ENCODE data around the gene ACSM6. TPM values are rescaled to one million over a fixed set of nuclear protein-coding genes. Genes with fewer than 3 reads are reported as not detected.

The ACSM6 gene
- total RNA-seq, 1 experiment from 2014 or later, result not detected

GRCh38 chr10:95245425-95246055 lies 51.5 kb downstream of the ACSM6 start:
- H4K20me1 ChIP-seq (ENCODE audit: control insufficient read depth, insufficient read depth, insufficient read length), result no peaks in the 10 kb centered on the region
- no peak overlapping the region for H3K9ac ChIP-seq (ENCODE audit: extremely low read depth, insufficient read length, low read length)
- H2BK20ac ChIP-seq (ENCODE audit: low read depth, low read length, poor library complexity, severe bottlenecking), result no peak overlapping the region
- Mint-ChIP-seq H3K4me3 (no peak overlapping the region), H3K27me3 (ENCODE audit: low read depth) (no peaks in the 10 kb centered on the region), H3K4me1 (peaks cover 32 to 37% of the 10 kb centered on the region in 2 experiments), H3K27ac (no peak overlapping the region; a peak in 1 of 7 replicates), H3K36me3 (ENCODE audit: insufficient read depth in 1 of 3, low read depth in 3 of 3) (peaks cover 3 to 36% (median 33%) of the 10 kb centered on the region in 3 experiments; a peak in 6 of 7 replicates), H3K9me3 (no peaks in the 10 kb centered on the region; a peak in 1 of 5 replicates)
- H3K27me3 ChIP-seq (ENCODE audit: insufficient read depth, low read length), result no peaks in the 10 kb centered on the region
- no peak overlapping the region for H2BK120ac ChIP-seq (ENCODE audit: low read depth, low read length, poor library complexity, severe bottlenecking)
- H3K14ac ChIP-seq (ENCODE audit: insufficient read depth, low read length), result no peak overlapping the region
- no peak overlapping the region for H3K4me2 ChIP-seq (ENCODE audit: insufficient read depth, insufficient read length, low read length)
- H3K79me1 ChIP-seq (ENCODE audit: insufficient read depth, low read depth, low read length, poor library complexity, severe bottlenecking), result no peaks in the 10 kb centered on the region
- H3K79me2 ChIP-seq (ENCODE audit: insufficient read depth, low read length), result no peaks in the 10 kb centered on the region
- H3K56ac ChIP-seq (ENCODE audit: insufficient read length, low read depth, low read length), result no peak overlapping the region
- H3K4ac ChIP-seq (ENCODE audit: low read depth, low read length), result no peak overlapping the region
- H4K5ac ChIP-seq (ENCODE audit: insufficient read length, low read depth, low read length), result no peak overlapping the region
- no peak overlapping the region for H2AK5ac ChIP-seq (ENCODE audit: insufficient read length, low read length)
- no peak overlapping the region for H3T11ph ChIP-seq (ENCODE audit: low read length)
- H3K18ac ChIP-seq (ENCODE audit: insufficient read length, low read depth, low read length), result no peak overlapping the region
- no peak overlapping the region for H2BK15ac ChIP-seq (ENCODE audit: low read depth, low read length)
- no peaks in the 10 kb centered on the region for H3K23me2 ChIP-seq (ENCODE audit: insufficient read length, low read depth, low read length, poor library complexity, severe bottlenecking)
- no peak overlapping the region for H2AFZ ChIP-seq (ENCODE audit: low read length)
- no peak overlapping the region for H3K27ac ChIP-seq (ENCODE audit: insufficient read length, low read depth, low read length)
- no peak for DNase-seq
- H4K8ac ChIP-seq (replicated peaks; ENCODE audit: insufficient read length, low read depth, low read length), result no peak overlapping the region
- no peak overlapping the region for H2BK12ac ChIP-seq (ENCODE audit: insufficient read length, low read depth, low read length)
- no peaks in the 10 kb centered on the region for H3K9me3 ChIP-seq (ENCODE audit: control insufficient read depth, low read depth, low read length)
- H2BK5ac ChIP-seq (ENCODE audit: insufficient read length, low read length), result no peak overlapping the region
- H4K91ac ChIP-seq (ENCODE audit: insufficient read length, low read depth, low read length), result no peak overlapping the region
- H3K23ac ChIP-seq (ENCODE audit: insufficient read length, low read depth, low read length), result no peak overlapping the region
- H3K4me1 ChIP-seq (ENCODE audit: insufficient read depth, low read length), result peaks cover 2% of the 10 kb centered on the region; the same call in 1 of the 2 replicates
- TF ChIP-seq, protein P1, sequence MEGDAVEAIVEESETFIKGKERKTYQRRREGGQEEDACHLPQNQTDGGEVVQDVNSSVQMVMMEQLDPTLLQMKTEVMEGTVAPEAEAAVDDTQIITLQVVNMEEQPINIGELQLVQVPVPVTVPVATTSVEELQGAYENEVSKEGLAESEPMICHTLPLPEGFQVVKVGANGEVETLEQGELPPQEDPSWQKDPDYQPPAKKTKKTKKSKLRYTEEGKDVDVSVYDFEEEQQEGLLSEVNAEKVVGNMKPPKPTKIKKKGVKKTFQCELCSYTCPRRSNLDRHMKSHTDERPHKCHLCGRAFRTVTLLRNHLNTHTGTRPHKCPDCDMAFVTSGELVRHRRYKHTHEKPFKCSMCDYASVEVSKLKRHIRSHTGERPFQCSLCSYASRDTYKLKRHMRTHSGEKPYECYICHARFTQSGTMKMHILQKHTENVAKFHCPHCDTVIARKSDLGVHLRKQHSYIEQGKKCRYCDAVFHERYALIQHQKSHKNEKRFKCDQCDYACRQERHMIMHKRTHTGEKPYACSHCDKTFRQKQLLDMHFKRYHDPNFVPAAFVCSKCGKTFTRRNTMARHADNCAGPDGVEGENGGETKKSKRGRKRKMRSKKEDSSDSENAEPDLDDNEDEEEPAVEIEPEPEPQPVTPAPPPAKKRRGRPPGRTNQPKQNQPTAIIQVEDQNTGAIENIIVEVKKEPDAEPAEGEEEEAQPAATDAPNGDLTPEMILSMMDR (conservative IDR thresholded peaks at IDR 0.05), result no peak
- no CpG with 5 or more reads among the region's 6 CpGs for whole genome bisulfite sequencing (ENCODE audit: extremely low coverage, insufficient read length, low lambda C conversion rate)
